Fibroblast of lung (primary cell): Measurements from ENCODE around the gene FHIP1B.

Experiments used
- CTCF ChIP-seq, 2 donors: IDR thresholded peaks in 1 of 2; conservative IDR thresholded peaks in 1 of 2; 1 replicate in 1 of 2; 2 replicates in 1 of 2; pipeline ENCODE4 v1.5.1; 2011 to 2012; ENCODE audit warnings: low read length in 2 of 2, control low read depth in 1 of 2, inconsistent platforms in 1 of 2, low read depth in 1 of 2, mild to moderate bottlenecking in 1 of 2
- EZH2 ChIP-seq: IDR thresholded peaks from 2 replicates; pipeline ENCODE4 v1.5.1; 2012; ENCODE audit warnings: low read length, control low read depth, mild to moderate bottlenecking; ENCODE audit errors: missing control alignments

GRCh38 chr11:6283453-6284023 lies 49.1 kb upstream of the FHIP1B start:
- TF ChIP-seq EZH2 = no peak
- TF ChIP-seq CTCF (conservative IDR thresholded peaks at IDR 0.05 in 1 of 2, IDR thresholded peaks at IDR 0.05 in 1 of 2; ENCODE audit: low read depth in 1 of 2, low read length in 2 of 2) = no peak
